Testis (tissue), 2 donors: ENCODE results near the gene UPK2.

Experiments used
- CTCF ChIP-seq, 3 experiments: fragments of 450-650 bp in 2 of 3; fragments of 200-600 bp in 1 of 3; sonication (generic) in 1 of 3; IDR thresholded peaks; one replicate each; pipeline ENCODE4 v1.5.1; 2016 to 2019; ENCODE audit warnings: antibody characterized with exemption in 3 of 3, mild to moderate bottlenecking in 2 of 3, moderate library complexity in 1 of 3
- POLR2A ChIP-seq: fragments of 450-650 bp; IDR thresholded peaks from one replicate; pipeline ENCODE4 v1.6.1; 2017; ENCODE audit warnings: antibody characterized with exemption, mild to moderate bottlenecking, moderate library complexity

GRCh38 chr11:118957549-118957948 lies 1.5 kb downstream of the UPK2 start:
- TF ChIP-seq CTCF (IDR thresholded peaks at IDR 0.05) (no peak), POLR2A (no peak)
